IPS DF 6.9 (cell line): ENCODE data around the gene CDK5RAP3.
"Not testable (repeated sequence)": the region's sequence is repeated elsewhere in the genome, so short reads cannot be mapped to it uniquely, and the experiment has no call there.

Experiments
- DNase-seq: peaks from one replicate; pipeline ENCODE4 v3.0.0-alpha.2; 2013; ENCODE audit warnings: low read depth, low spot score
- H3K27ac ChIP-seq: one replicate; pipeline ENCODE4 v1.5.1; 2013; ENCODE audit warnings: low read length, control low read depth
- H3K27me3 ChIP-seq: 2 replicates; pipeline ENCODE4 v1.6.1; 2013; ENCODE audit warnings: mild to moderate bottlenecking, low read length; ENCODE audit not compliant: control insufficient read depth, insufficient read depth
- H3K36me3 ChIP-seq: 2 replicates; pipeline ENCODE4 v1.6.1; 2013; ENCODE audit warnings: low read length; ENCODE audit not compliant: control insufficient read depth, insufficient read depth
- H3K4me1 ChIP-seq: 2 replicates; pipeline ENCODE4 v1.6.1; 2013; ENCODE audit warnings: low read length; ENCODE audit not compliant: control insufficient read depth, insufficient read depth
- H3K4me3 ChIP-seq: 2 replicates; pipeline ENCODE4 v1.5.1; 2013; ENCODE audit warnings: mild to moderate bottlenecking, low read length
- H3K9me3 ChIP-seq: 2 replicates; pipeline ENCODE4 v1.6.1; 2013; ENCODE audit warnings: low read length, inconsistent platforms; ENCODE audit not compliant: control insufficient read depth, insufficient read depth
- WGBS: extraction: QIAGEN DNeasy Blood & Tissue Kit; methylation state at CpG from one replicate; pipeline ENCODE4 v1.1.7; 2013; ENCODE audit warnings: mixed read lengths, missing lambda C conversion rate; ENCODE audit not compliant: insufficient read length, insufficient coverage; 5-methylcytosine and 5-hydroxymethylcytosine counted together

Gene CDK5RAP3

GRCh38 chr17:48010193-48010592 lies 39.3 kb downstream of the CDK5RAP3 start:
- no CpG with 5 or more reads among the region's 3 CpGs for WGBS
- no peak for DNase-seq
- Histone ChIP-seq H3K36me3 (no peaks in the 10 kb centered on the region), H3K9me3 (no peaks in the 10 kb centered on the region), H3K27ac (no peak overlapping the region), H3K27me3 (peaks cover 3% of the 10 kb centered on the region; the same call in 1 of the 2 replicates), H3K4me3 (no peak overlapping the region), H3K4me1 (peaks cover 5% of the 10 kb centered on the region; the same call in 1 of the 2 replicates)

GRCh38 chr17:48011405-48012150 lies 40.7 kb downstream of the CDK5RAP3 start:
- WGBS, result no CpG with 5 or more reads among the region's 23 CpGs
- H3K4me3 ChIP-seq, result peak overlapping the region; percentile 36
- peaks cover 3% of the 10 kb centered on the region; the same call in 1 of the 2 replicates for H3K27me3 ChIP-seq

GRCh38 chr17:48012151-48012520 lies 41.2 kb downstream of the CDK5RAP3 start:
- Histone ChIP-seq H3K27ac (no peak overlapping the region), H3K36me3 (no peaks in the 10 kb centered on the region), H3K9me3 (no peaks in the 10 kb centered on the region), H3K27me3 (peaks cover 3% of the 10 kb centered on the region; the same call in 1 of the 2 replicates), H3K4me3 (peak overlapping the region; percentile 36; the same call in 1 of the 2 replicates), H3K4me1 (peaks cover 3% of the 10 kb centered on the region; the same call in 1 of the 2 replicates)
- no peak for DNase-seq
- WGBS, result no CpG with 5 or more reads among the region's 34 CpGs

More at GRCh38 chr17:48011405-48012150, 40.7 kb downstream of the CDK5RAP3 start:
- Histone ChIP-seq H3K4me1 (peaks cover 3% of the 10 kb centered on the region; the same call in 1 of the 2 replicates), H3K36me3 (no peaks in the 10 kb centered on the region), H3K27ac (no peak overlapping the region), H3K9me3 (no peaks in the 10 kb centered on the region)
- no peak for DNase-seq

- DNase-seq, result no peak
- Histone ChIP-seq H3K9me3 (no peaks in the 10 kb centered on the region), H3K4me1 (peaks cover 3% of the 10 kb centered on the region; the same call in 1 of the 2 replicates), H3K4me3 (no peak overlapping the region; the same call in 1 of the 2 replicates), H3K27ac (no peak overlapping the region), H3K27me3 (peaks cover 3% of the 10 kb centered on the region; the same call in 1 of the 2 replicates), H3K36me3 (no peaks in the 10 kb centered on the region)
- no CpG with 5 or more reads among the region's 5 CpGs for WGBS
Observed at GRCh38 chr17:48012654-48013053, 41.7 kb downstream of the CDK5RAP3 start.

GRCh38 chr17:48013876-48014594 lies 43.1 kb downstream of the CDK5RAP3 start:
- Histone ChIP-seq H3K27ac (no peak overlapping the region), H3K4me1 (peaks cover 3% of the 10 kb centered on the region; the same call in 1 of the 2 replicates), H3K36me3 (no peaks in the 10 kb centered on the region), H3K9me3 (no peaks in the 10 kb centered on the region), H3K27me3 (peaks cover 3% of the 10 kb centered on the region; the same call in 1 of the 2 replicates), H3K4me3 (no peak overlapping the region)
- no peak for DNase-seq
- no CpG with 5 or more reads among the region's 6 CpGs for WGBS

- no CpG with 5 or more reads among the region's 8 CpGs for WGBS
Observed at GRCh38 chr17:48014595-48015111, 43.7 kb downstream of the CDK5RAP3 start.

GRCh38 chr17:48016112-48016511 lies 45.2 kb downstream of the CDK5RAP3 start:
- Histone ChIP-seq H3K9me3 (no peaks in the 10 kb centered on the region), H3K4me1 (peaks cover 3% of the 10 kb centered on the region; the same call in 1 of the 2 replicates), H3K4me3 (no peak overlapping the region), H3K36me3 (no peaks in the 10 kb centered on the region), H3K27ac (no peak overlapping the region), H3K27me3 (peaks cover 3% of the 10 kb centered on the region; the same call in 1 of the 2 replicates)
- DNase-seq, result no peak
- WGBS, result no CpG with 5 or more reads among the region's 2 CpGs

More at GRCh38 chr17:48014595-48015111, 43.7 kb downstream of the CDK5RAP3 start:
- Histone ChIP-seq H3K27ac (no peak overlapping the region), H3K36me3 (no peaks in the 10 kb centered on the region), H3K27me3 (peaks cover 3% of the 10 kb centered on the region; the same call in 1 of the 2 replicates), H3K4me3 (no peak overlapping the region), H3K4me1 (peaks cover 3% of the 10 kb centered on the region; the same call in 1 of the 2 replicates), H3K9me3 (no peaks in the 10 kb centered on the region)
- no peak for DNase-seq

GRCh38 chr17:48017817-48018158 lies 46.9 kb downstream of the CDK5RAP3 start:
- H3K4me3 ChIP-seq, H3K27me3 ChIP-seq, H3K36me3 ChIP-seq, H3K27ac ChIP-seq, H3K4me1 ChIP-seq, H3K9me3 ChIP-seq, DNase-seq: not testable (repeated sequence)
- WGBS, result no CpG with 5 or more reads among the region's 4 CpGs

- Histone ChIP-seq H3K36me3 (no peaks in the 10 kb centered on the region), H3K4me3 (no peak overlapping the region), H3K9me3 (no peaks in the 10 kb centered on the region), H3K4me1 (peaks cover 4% of the 10 kb centered on the region; the same call in 1 of the 2 replicates), H3K27me3 (peaks cover 7% of the 10 kb centered on the region; the same call in 1 of the 2 replicates), H3K27ac (no peak overlapping the region)
- WGBS, result no CpG with 5 or more reads among the region's 5 CpGs
- no peak for DNase-seq
Observed at GRCh38 chr17:48021934-48022333, 51.0 kb downstream of the CDK5RAP3 start.

GRCh38 chr17:48022901-48023300 lies 52.0 kb downstream of the CDK5RAP3 start:
- H3K9me3 ChIP-seq, result no peaks in the 10 kb centered on the region
- no peak for DNase-seq
- peaks cover 7% of the 10 kb centered on the region; the same call in 1 of the 2 replicates for H3K27me3 ChIP-seq
- WGBS, result no CpG with 5 or more reads among the region's 6 CpGs
- H3K4me3 ChIP-seq, result no peak overlapping the region
- H3K36me3 ChIP-seq, result no peaks in the 10 kb centered on the region
- H3K4me1 ChIP-seq, result peaks cover 4% of the 10 kb centered on the region; the same call in 1 of the 2 replicates
- H3K27ac ChIP-seq, result no peak overlapping the region
